GM12864 (cell line): ENCODE data around the gene PAXX.

Experiments
- DNase-seq: peaks from one replicate; pipeline ENCODE4 v3.0.0-alpha.2; 2011; ENCODE audit warnings: low read depth
- H3K4me3 ChIP-seq: 2 replicates; pipeline ENCODE4 v1.5.1; 2011; ENCODE audit warnings: mild to moderate bottlenecking, low read depth, low read length, control low read depth
- TF ChIP-seq, protein P1 (sequence below): IDR thresholded peaks from 2 replicates; pipeline ENCODE4 v1.5.1; 2011; ENCODE audit warnings: low read depth, mild to moderate bottlenecking, moderate library complexity, low read length, control low read depth, inconsistent platforms; ENCODE audit errors: missing control alignments

Gene PAXX

DNA sequence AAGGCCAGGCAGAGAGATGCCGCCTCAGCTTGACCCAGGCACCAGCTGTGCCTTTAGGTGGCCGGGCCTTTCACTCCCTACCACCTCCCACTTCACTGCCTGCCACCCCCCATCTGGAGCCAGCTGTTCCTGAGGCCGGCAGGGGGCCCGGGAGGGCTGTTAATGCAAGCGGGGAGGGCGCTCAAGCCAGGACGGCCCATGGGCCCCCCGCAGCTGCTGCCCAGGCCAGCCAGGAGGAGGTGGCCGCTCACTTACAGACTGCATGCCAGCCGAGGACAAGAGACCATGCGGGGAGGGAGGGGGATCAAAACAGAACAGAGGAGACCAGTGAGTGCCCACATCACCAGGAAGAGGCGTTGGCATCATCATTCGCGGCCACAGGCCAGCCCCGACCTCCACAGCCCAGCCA is 31.4 kb downstream of the PAXX start:
- H3K4me3 ChIP-seq = no peak overlapping the region
- TF ChIP-seq, protein P1, sequence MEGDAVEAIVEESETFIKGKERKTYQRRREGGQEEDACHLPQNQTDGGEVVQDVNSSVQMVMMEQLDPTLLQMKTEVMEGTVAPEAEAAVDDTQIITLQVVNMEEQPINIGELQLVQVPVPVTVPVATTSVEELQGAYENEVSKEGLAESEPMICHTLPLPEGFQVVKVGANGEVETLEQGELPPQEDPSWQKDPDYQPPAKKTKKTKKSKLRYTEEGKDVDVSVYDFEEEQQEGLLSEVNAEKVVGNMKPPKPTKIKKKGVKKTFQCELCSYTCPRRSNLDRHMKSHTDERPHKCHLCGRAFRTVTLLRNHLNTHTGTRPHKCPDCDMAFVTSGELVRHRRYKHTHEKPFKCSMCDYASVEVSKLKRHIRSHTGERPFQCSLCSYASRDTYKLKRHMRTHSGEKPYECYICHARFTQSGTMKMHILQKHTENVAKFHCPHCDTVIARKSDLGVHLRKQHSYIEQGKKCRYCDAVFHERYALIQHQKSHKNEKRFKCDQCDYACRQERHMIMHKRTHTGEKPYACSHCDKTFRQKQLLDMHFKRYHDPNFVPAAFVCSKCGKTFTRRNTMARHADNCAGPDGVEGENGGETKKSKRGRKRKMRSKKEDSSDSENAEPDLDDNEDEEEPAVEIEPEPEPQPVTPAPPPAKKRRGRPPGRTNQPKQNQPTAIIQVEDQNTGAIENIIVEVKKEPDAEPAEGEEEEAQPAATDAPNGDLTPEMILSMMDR = no peak
- DNase-seq = no peak

DNA sequence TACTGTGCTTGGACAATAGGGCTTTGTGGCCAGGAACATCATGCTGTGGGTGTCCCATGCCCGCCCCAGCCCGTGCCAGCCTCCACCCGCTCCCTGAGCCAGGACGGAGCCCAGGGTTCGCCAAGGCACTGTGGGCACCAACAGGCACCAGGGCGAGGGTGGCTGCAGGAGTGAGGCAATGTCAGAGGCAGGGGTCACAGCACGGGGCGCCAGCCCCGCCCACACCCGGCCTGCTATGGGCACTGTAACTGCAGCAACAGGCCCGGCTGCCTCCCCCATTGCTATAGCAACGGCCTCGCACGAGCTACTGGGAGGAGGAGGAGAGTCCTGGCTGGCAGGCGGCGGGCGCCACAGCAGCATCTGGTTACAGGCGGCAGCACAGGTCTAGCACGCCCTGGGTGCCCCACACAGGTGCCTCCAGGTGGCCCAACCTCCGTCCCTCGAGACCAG is 33.3 kb downstream of the PAXX start:
- TF ChIP-seq, protein P1 = no peak
- DNase-seq = no peak

DNA sequence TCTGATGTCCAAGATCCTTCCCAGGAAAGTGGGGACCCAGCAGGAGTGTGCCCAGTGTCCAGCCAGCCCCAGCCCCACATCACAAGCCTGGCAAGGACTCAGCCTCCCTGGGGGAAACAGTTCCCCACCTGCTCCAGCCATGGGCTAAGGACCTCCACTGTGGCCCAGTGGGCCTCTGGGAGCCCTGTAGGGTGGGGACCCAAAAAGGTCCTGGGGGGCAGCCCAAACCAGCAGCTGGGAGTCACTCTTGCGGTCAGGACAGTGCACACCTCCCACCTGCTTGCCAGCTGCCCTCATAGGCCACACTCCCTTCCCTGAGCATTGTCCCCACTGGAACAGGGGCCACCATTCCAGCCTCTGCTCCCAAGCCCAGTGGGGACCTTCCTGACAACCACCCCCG is 34.2 kb downstream of the PAXX start:
- TF ChIP-seq, protein P1 = no peak
- no peak for DNase-seq
- H3K4me3 ChIP-seq = no peak overlapping the region

More for the DNA sequence above, 33.3 kb downstream of the PAXX start:
- no peak overlapping the region for H3K4me3 ChIP-seq

DNA sequence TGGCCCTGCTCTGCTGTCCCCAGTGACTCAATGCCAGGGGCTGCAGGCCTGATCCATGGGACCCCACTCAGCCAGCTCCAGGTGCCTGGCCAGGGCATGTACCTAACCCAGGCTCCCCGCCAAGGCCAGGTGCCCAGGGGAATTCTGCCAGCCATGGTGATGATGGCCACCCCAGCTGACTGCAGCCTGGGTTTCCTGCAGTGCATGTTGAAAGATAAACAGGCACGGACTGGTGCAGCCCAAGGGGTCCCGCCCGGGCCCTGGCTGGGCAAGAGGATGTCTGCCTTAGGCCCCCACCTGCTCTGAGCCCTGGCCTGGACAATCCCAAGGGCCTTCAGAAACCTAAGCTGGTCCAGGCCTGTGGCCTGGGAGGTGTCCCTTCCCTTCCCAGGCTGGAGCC is 34.6 kb downstream of the PAXX start:
- H3K4me3 ChIP-seq = no peak overlapping the region
- TF ChIP-seq, protein P1 = no peak
- DNase-seq = no peak

DNA sequence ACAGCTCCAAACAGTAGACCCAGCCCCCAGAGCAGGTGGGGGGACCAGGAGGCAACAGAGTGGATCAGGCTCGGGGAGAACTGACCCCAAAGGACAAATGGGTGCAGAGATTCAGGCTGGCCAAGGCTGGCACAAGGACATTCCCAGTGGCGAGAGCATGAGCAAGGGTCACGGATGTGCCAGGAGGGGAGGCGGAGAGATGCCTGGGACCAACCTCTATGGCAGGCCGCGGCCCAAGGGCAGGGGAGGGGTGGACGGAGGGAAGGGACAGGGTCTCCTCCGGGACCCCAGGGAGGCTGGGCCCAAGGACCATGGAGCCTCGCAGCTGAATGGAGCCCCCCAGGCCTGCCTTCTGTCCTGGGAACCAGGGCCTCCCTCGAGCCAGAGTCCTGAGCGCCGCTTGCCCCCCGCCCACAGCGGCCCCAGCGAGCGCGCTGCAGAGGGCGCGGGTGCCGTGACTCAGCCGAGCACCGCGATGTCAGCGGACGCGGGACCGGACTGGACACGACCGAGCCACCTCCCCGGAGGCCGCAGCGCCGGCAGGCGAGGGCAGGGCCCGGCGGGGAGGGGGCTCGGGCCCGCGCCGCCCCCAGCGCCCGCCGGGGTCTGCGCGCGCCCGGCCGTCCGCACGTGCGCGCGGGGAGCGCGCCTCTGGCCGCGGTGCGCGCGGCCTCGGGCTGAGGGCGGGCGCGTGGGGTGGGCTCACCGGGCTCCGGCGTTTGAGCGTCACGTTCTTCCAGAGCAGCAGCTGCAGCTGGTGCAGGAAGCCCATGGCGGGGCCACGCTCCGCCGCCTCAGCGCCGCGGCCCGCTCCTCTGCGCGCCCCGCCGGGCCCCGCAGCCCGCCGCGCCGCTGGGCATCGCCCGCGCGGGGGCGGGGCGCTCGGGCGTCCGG is 35.4 kb downstream of the PAXX start, which contains the start of gene ABCA2:
Gene ABCA2 (minus strand): TSS at position 869 of the 894 bp plus-strand sequence. CDS start 97 bp downstream, at position 772.
- no peak for DNase-seq
- TF ChIP-seq, protein P1 = no peak
- H3K4me3 ChIP-seq = peak within 1 kb of the TSS; percentile 46

DNA sequence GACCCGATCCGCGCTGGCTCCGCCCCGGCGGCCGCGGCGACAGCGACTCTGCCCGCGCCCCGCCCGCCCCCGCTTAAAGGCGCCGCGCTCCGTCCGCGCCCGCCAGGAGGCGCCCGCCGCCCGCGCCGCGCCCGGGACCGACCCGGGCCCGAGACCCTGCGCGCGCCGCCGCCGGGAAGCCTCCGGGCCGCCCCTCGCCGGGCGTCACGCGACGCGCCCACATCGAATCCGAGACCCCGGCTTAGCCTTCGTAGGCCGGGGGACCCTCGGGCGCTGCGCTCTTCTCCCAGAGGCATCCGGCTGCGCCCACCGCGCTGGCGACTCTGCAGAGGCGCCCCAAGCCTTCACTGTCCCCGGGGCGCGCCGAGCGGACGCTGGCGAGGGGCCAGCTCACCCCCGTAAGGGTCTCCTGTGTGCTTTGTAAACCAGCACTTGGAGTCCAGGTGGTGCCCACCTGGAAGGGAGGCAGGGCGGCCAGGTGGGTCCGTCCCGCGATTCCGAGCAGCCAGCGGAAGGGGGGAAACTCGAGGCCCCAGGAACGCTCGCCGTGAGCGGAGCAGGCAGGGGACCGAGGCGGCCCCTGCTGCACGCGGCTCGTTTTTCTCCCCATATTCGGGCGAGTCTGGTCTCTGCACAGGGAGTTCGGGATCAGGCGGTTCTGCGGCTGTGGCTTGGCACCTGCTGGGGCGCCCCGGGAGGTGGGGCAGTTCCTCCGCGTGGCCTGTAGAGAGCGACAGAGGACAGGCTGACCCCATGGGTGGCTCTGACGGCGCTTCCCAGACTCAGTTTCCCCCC is 36.2 kb downstream of the PAXX start:
- TF ChIP-seq, protein P1 = peak; percentile 70
- H3K4me3 ChIP-seq = peak overlapping the region; percentile 46
- no peak for DNase-seq
